Endothelial cell of hepatic sinusoid (primary cell): ENCODE data around the gene HBZ.
"Not testable (repeated sequence)": the region's sequence is repeated elsewhere in the genome, so short reads cannot be mapped to it uniquely, and the experiment has no call there.

ENCODE experiments used
- in situ Hi-C: cut with HindIII; loops from 2 replicates; pipeline ENCODE4 v1.10.0; 2017; ENCODE audit warnings: low sequenced_read_pairs

The HBZ gene

DNA sequence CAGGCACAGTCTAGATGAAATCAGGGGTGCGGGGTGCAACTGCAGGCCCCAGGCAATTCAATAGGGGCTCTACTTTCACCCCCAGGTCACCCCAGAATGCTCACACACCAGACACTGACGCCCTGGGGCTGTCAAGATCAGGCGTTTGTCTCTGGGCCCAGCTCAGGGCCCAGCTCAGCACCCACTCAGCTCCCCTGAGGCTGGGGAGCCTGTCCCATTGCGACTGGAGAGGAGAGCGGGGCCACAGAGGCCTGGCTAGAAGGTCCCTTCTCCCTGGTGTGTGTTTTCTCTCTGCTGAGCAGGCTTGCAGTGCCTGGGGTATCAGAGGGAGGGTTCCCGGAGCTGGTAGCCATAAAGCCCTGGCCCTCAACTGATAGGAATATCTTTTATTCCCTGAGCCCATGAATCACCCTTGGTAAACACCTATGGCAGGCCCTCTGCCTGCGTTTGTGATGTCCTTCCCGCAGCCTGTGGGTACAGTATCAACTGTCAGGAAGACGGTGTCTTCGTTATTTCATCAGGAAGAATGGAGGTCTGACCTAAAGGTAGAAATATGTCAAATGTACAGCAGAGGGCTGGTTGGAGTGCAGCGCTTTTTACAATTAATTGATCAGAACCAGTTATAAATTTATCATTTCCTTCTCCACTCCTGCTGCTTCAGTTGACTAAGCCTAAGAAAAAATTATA lies 25.7 kb downstream of the HBZ start:
- in situ Hi-C loops = no loop called here

DNA sequence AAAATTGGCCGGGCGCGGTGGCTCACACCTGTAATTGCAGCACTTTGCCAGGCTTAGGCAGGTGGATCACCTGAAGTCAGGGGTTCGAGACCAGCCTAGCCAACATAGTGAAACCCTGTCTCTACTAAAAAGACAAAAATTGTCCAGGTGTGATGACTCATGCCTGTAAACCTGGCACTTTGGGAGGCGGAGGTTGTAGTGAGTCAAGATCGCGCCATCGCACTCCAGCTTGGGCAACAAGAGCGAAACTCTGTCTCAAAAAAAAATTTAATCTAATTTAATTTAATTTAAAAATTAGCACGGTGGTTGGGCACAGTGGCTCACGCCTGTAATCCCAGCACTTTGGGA lies 26.2 kb downstream of the HBZ start:
- in situ Hi-C loops = no loop called here

DNA sequence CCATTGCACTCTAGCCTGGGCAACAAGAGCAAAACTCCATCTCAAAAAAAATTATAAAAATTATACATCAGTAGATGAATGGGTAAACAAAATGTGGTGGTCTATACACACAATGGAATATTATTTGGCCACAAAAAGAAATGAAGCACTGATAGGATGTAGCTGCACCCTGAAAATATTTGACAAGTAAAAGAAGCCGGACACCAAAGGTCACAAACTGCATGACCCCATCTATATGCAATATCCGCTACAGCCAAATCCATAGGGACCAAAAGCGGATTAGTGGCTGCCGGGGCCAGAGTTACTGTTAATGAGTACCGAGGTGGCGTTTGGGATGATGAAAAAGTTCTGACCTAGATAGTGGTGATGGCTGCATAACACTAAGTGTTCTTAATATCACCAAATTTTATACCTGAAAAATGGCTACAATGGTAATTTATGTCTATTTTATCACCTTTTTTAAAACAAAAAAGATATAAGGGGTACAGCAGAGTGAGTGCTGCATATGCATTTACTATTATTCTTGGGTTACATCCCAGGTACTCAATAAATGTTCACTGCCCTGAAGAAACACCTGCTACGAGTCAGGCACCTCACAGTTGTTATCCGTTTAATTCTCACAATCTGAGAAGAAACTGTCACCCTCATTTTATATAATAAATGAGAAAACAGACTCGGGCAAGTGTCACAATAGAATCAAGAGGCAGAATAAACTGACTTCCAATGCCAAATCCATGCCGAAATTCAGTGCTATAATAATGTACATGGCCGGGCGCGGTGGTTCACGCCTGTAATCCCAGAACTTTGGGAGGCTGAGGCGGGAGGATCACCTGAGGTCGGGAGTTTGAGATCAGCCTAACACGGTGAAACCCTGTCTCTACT lies 27.0 kb downstream of the HBZ start:
- in situ Hi-C loops = no loop called here

DNA sequence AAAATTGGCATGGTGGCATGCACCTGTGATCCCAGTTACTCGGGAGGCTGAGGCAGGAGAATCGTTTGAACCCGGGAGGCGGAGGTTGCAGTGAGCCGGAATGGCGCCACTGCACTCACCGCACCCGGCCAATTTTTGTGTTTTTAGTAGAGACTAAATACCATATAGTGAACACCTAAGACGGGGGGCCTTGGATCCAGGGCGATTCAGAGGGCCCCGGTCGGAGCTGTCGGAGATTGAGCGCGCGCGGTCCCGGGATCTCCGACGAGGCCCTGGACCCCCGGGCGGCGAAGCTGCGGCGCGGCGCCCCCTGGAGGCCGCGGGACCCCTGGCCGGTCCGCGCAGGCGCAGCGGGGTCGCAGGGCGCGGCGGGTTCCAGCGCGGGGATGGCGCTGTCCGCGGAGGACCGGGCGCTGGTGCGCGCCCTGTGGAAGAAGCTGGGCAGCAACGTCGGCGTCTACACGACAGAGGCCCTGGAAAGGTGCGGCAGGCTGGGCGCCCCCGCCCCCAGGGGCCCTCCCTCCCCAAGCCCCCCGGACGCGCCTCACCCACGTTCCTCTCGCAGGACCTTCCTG lies 27.7 kb downstream of the HBZ start, which contains the start of gene HBQ1:
Gene HBQ1 (plus strand): TSS at position 359 of the 575 bp plus-strand sequence. CDS start 28 bp downstream, at position 387.
- in situ Hi-C loops = no loop called here

DNA sequence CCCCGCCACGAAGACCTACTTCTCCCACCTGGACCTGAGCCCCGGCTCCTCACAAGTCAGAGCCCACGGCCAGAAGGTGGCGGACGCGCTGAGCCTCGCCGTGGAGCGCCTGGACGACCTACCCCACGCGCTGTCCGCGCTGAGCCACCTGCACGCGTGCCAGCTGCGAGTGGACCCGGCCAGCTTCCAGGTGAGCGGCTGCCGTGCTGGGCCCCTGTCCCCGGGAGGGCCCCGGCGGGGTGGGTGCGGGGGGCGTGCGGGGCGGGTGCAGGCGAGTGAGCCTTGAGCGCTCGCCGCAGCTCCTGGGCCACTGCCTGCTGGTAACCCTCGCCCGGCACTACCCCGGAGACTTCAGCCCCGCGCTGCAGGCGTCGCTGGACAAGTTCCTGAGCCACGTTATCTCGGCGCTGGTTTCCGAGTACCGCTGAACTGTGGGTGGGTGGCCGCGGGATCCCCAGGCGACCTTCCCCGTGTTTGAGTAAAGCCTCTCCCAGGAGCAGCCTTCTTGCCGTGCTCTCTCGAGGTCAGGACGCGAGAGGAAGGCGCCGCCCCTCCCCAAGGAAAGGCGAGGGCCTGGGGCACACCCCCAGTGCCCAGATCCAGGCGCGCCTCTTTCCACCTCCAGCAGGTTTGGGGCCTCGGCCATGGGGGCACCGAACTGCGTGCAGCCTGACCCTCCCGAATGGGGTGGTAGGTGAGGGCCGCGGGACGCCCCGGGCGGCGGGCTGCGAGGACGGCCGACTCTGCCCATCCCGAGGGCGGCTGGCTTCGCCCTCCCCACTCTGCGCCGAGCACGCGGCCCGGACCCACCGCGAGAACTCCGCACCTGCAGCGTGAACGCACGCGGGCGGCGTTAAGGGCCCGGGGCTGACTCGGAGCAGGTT lies 28.5 kb downstream of the HBZ start:
- in situ Hi-C loops = no loop called here

DNA sequence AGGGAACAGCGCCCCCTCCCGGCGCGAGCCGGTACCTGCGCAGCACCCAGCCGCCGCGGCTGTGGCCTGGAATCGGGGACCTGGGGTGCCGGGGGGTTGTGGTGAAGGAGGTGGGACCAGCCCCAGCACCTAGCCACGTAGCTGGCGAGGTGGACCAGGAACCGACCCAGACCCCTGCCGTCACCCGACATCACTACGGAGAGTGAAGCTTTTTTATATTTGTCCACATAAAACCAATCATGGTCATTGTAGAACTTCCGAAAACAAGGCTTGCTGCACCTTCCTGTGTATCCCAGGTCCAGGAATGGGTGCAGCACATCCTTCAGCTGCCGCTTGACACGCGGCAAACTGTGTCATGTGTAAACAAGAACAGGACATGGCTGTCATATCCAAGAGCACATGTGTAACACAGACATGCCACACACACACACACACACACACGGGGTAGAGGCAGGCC lies 29.1 kb downstream of the HBZ start:
- in situ Hi-C loops = no loop called here

DNA sequence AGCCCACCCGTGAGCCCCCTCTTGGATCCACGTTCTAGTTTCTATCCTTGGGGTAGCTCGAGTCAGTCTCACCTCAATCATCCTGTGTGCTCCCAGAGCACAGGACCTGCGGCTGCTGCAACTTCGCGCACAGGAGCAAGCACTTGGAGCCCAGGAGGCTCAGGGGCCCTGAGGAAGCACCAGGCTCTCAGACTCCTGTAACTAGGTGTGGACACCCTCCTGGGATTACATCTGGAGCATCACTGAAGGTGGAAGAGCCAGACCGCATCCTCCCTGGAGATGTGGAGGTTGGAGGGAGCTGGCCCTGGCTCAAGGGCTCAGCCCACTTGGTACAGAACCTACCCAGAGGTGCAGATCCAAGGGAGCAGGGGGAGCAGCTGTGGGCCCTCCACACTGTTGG lies 30.6 kb downstream of the HBZ start:
- in situ Hi-C loops = no loop called here

DNA sequence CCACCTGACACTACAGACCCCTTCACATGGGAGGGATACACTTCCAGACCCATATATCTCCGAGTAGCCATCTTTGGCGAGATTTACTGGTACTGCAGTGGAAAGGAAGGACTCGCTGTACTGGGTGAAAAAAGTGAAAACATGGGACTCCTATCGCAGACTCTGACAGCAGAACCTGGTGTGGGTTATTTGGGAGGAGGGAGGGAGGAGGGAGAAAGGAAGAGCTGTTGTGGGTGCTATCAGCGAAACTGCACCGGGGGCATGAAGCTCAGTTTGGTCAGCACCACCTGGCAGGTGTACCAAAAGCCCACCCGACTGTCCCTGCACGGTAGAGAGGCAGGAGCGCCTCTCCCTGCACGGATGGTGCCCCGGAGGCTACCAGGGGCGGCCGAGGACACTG lies 32.8 kb downstream of the HBZ start:
- in situ Hi-C loops = no loop called here

DNA sequence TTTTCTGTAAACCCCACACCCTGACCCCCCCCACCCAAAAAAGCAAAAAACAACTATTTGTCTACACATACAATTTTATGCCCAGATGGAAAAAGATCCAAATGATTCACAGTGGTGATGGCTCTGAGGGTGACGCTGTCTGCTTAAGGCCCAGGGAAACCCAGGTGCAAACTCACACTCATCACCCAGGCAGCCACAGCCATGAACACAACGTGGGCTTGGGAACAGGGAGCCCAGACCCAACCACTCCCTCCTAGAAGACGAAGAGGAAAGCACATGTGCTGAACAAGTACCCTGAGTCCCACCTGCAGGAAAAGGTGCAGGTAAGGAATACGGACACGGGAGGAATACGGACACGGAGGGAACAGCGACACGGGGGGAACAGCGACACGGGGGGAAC lies 33.2 kb downstream of the HBZ start:
- in situ Hi-C loops = no loop called here

DNA sequence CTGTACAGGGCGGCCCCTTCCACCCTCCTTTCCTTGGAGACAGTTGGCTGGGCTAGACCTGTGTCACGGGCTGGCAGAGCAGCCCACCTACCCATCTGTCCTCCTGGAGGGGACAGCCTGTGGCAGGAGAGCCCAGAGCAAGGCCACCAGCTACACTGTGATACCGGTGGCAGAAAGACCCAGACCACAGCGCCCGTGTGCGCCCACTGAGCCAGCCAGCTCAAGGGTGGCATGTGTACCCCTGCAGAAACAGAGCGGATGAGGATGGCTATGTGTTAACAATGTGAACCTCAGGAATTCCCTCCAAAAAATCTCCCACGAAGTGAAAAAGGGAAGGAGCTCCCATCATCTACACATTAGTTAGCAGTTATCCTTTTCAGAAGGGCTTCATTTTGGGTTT lies 34.9 kb downstream of the HBZ start:
- in situ Hi-C loops = no loop called here

DNA sequence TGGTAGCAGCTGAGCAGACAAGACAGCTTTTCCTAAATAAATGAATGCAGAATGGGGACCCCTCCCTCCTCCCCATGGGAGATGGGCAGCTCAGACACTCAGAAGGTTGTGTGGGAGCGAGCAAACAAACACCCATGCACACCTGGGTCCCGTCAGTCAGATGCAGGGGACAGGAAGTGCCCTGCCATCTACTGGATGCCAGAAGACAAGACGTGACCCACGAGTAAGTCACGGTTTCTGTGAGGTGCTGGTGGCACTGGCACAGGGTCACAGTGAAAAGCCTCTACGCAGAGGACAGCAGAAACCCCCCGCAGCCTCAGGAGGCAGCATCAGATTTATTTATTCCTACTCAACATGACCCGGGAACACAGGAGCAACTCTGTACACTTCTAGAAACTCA lies 36.2 kb downstream of the HBZ start:
- in situ Hi-C loops = no loop called here

DNA sequence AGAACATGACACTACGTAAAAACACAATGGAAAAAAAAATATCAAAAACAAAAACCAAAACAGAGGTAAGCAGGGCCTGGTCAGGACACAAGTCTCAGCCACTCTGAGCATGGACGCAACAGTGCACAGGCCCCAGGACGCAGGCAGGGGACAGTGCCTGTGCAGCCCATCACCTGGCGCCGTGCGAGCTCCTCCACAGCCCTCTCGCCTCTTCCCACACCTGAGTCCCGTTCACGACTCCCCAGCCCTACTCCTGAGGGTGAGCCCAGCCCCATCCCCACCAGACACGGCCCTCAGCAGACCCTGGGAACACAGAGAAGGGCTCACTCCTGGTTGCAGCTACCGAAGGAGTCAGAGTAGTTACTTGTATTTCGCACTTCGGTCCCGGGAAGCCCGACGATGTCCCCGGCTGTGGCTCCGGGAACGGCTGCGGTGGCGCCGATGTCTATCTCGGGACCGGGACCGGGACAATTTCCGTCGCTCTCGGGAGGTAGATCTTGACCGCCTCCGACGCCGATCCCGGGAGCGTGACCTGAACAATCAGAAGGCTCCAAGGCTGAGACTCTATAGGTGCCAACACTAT lies 37.3 kb downstream of the HBZ start:
- in situ Hi-C loops = no loop called here

DNA sequence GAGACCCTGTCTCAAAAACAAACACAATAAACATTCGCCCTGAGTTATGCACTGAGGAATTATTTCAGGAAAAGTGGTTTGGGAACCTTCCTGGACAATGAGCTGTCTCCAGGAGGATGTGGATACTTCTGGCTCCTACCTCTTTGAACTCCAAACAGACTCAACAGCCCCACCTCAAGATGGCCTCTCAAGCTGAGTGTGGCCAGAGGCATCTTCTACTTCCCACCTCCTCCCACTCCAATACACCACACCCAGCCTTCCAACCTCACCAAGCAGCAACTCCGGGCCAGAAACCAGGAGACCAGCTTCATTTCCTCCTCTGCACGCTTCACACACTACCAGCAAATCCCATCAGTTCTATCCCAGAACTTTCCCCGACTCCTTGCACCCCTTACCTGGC lies 39.4 kb downstream of the HBZ start:
- in situ Hi-C loops = no loop called here

DNA sequence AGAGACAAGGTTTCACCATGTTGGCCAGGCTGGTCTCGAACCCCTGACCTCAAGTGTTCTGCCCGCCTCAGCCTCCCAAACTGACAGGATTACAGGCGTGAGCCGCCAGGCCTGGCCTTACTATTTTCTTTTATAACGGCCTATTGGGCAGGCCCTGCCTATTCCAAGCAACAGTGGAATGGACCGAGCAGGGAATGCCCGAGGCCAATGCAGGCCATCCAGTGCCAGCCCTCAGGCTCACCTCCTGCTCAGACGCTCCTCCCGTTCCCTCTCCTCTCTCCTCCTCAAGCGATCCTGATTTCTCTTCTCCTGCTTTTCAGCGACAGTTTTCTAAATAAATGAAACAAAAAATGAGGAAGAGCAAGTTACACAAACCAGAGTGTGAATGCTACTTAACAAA lies 40.2 kb downstream of the HBZ start:
- in situ Hi-C loops = no loop called here

DNA sequence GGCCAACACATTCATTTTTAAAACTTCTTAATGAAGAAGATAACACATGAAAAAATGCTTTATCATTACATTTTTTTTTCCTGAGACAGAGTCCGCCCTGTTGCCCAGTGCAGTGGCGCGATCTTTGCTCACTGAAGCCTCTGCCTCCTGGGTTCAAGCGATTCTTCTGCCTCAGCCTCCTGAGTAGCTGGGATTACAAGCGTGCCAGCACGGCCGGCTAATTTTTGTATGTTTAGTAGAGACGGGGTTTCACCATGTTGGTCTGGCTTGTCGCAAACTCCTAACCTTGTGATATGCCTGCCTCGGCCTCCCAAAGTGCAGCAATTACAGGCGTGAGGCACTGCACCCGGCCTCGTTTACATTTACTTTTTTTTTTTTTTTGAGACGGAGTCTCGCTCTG lies 41.0 kb downstream of the HBZ start:
- in situ Hi-C loops = no loop called here

DNA sequence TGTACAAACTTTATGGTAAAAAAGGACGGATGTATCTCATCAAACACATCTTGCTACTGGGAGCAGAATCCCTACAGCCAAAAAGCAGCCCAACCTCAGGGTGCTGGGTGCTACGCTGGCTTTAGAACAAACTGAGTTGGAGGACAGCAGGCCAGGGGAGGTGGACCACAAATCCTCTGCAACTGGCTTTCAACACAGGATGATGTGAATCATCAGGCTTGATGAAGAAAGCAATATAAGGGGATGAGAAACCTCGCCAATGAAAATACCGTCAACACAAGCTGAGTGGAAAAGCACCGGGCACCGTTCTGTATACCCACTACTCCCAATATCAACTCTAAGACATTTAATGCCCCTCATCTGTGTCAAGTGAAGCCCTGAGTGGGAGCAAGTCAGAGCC lies 42.1 kb downstream of the HBZ start:
- in situ Hi-C loops = no loop called here

DNA sequence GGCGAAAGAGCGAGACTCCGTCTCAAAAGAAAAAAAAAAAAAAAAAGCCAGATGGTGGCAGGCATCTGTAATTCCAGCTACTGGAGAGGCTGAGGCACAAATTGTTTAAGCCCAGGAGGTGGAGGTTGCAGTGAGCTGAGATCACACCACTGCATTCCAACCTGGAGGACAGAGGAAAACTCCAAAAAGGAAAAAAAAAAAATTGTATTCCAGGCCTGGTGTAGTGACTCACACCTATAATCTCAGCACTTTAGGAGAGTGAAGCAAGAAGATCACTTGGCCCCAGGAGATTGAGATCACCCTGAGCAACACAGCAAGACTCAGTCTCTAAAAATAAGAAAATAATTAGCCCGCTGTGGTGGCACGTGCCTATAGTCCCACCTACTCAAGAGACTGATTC lies 47.9 kb downstream of the HBZ start:
- in situ Hi-C loops = no loop called here

DNA sequence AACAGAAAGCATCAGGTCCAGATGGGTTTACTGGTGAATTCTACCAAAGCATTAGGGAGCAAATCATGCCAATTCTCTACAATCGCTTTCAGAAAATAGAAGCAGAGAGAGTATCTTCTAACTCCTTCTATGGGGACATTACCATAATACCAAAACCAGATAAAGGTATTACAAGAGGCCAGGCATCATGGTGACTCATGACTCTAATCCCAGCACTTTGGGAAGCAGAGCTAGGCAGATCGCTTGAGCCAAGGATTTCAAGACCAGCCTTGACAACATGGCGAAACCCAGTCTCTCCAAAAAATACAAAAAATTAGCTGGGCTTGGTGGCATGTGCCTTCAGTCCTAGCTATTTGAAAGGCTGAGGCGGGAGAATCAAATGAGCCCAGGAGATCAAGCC lies 50.8 kb downstream of the HBZ start:
- in situ Hi-C loops = no loop called here

DNA sequence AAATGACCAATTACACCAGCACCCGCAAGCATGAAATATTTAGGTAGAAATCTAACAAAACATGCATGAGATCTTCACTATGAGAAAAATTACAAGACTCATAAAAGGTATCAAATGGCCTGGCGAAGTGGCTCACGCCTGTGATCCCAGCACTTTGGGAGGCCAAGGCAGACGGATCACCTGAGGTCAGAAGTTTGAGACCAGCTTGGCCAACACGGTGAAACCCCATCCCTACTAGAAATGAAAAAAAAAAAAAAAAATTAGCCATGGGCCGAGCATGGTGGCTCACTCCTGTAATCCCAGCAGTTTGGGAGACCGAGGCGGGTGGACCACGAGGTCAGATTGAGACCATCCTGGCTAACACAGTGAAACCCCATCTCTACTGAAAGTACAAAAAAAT lies 51.6 kb downstream of the HBZ start:
- in situ Hi-C loops = not testable (repeated sequence)
